Activated T-cell treated with anti-CD3 and anti-CD28 coated beads, Interleukin-2, amount 50 U/mL, for 4 hours (primary cell): Measurements from ENCODE around the gene KNG1. TPM values are rescaled to one million over a fixed set of nuclear protein-coding genes. Genes with fewer than 3 reads are reported as not detected.

ENCODE experiments used
- total RNA-seq, 3 donors: library from RNA; stranded (reverse); gene quantifications; one replicate each; pipeline ENCODE4 v1.2.1, GENCODE V29; 2021

Gene KNG1
- total RNA-seq, 3 donors from 2014 or later: 0.13 to 0.35 (median 0.28) TPM

Other genes starting within 250 kb of the KNG1 start
- gene CRYGS, start 173.0 kb upstream of the KNG1 start, total RNA-seq: 1 to 10 TPM; 1.7 to 1.8 (median 1.8) TPM
- 10 to 100 TPM; 12.1 to 14.4 (median 12.4) TPM for gene TBCCD1, start 150.0 kb upstream of the KNG1 start, total RNA-seq
- gene DNAJB11, start 146.6 kb upstream of the KNG1 start, total RNA-seq: 10 to 100 TPM; 88.5 to 98.1 (median 91.1) TPM
- gene AHSG, start 104.3 kb upstream of the KNG1 start, total RNA-seq: under 1 TPM; 0.66 to 0.86 (median 0.84) TPM
- not detected for gene FETUB, start 77.0 kb upstream of the KNG1 start, total RNA-seq
- not detected for gene HRG, start 51.3 kb upstream of the KNG1 start, total RNA-seq
- 100 to 1,000 TPM; 665 to 738 (median 720) TPM for gene EIF4A2, start 66.2 kb downstream of the KNG1 start, total RNA-seq
- 10 to 100 TPM; 91.0 to 92.4 (median 92.2) TPM for gene RFC4, start 89.1 kb downstream of the KNG1 start, total RNA-seq
- not detected for gene ADIPOQ, start 125.4 kb downstream of the KNG1 start, total RNA-seq
- gene ST6GAL1, start 213.2 kb downstream of the KNG1 start, total RNA-seq: 100 to 1,000 TPM; 105 to 116 (median 112) TPM